SKM-1 (cell line): ENCODE measurements around the gene MAP2K7.
"Not testable (repeated sequence)": the region's sequence is repeated elsewhere in the genome, so short reads cannot be mapped to it uniquely, and the experiment has no call there.

Source experiments
- DNase-seq: peaks from one replicate; lab custom pipeline; 2025; ENCODE audit not compliant: unreplicated experiment; lab: John Stamatoyannopoulos, UW

MAP2K7 gene

GRCh38 chr19:7903244-7904073 is at the start of gene MAP2K7:
TSS of gene MAP2K7 (plus strand) at chr19:7903877. CDS start at chr19:7903945, 68 bp downstream.
- peak; percentile 95 for DNase-seq

DNA sequence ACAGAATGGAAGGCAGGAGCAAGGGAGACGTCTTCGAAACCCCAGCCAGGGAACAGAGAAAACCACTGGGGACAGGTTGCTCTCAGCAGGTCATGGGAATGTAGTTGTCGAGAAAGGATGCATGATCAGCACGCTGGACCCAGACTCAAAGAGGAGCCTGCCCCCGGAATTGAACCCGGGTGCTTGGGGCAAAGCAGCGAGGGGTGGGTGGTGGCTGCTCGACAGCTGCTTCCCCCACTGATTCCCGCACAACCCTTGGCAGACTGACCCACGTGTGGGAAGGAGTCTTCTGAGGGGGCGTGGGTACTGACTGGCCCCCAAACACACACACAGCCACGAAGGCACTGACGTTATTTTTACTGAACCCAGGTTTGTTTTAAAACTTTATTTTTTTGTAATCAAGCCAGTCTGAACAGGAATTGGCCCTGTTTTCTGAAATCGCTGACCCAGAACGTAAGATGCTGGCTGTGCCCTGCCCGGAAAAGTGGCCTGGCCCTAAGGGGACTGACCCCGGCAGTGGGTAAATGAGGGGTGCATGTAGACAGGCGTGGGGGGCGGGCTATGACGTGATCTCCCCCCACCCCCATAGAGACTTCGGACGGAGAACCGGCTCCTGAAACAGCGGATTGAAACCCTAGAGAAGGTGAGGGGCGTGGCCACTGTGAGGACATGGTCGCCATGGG is 48.1 kb upstream of the MAP2K7 start:
- DNase-seq, result no peak

DNA sequence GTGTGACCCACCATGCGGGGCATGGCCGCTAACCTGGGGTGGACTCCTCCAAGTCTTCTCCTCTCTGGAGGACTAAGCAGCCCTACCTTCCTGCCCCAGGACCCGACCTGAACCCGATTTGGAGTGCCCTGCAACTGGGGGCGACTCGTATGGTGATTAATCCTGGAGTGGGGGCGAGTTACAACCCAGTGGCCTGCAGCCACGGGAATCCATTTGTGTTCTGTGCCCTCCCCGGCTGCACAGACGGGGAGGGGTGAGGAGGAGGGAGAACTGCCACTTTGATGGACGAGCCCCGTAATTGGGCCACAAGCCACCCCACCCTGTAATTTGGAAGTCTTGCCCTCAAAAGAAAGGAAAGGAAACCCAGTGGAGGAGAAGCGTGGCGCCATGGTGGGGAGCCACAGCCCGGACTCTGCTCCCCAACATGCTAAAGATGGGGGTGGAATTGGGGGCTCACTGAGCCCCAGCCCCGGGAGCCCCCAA is 47.5 kb upstream of the MAP2K7 start:
- no peak for DNase-seq

DNA sequence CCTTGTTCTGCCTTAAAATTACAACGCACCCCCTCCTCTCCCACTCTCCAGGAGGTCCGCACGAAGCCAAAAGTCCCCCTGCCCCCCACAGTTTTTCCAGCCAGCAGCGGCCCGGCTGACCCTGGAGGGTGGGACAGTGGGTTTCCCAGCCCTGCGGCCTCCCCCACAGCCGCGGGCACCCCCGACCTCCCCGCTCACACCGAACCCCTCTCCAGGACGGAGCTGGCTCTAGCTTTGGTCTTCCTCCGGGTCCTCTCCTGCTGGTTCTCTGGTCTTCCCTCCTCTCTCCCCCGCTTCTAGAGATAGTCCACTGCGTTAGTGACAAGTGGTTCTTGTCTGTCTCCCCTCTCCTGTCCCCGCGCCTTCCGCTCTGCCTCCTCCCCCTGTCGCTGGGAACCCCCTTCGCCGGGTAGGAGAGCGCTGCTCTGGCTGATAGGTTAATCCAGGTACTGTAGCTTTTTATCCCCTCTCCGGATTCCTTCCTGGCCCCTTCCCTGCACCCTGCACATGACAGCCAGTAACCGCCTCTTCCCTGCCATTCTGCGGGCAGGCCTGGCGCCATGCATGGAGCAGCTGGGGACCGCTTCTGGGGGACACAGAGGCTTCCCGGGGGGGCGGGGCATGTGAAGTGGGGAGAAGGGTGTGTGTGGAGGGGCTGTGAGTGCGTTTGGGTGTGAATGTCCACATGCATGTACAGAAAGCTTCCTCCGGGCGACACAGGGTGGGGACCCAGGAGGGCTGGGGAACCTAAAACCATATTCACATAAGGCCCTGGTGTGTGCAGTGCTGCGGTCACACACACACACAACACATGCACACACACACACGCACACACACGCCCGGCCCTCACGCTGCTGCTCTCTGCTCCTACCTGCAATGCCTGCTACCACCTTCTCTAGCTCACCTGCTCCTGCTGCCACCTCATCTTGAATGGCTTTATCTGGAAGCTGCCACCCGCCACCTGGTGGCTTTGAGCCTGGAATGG is 46.7 kb upstream of the MAP2K7 start:
- no peak for DNase-seq

DNA sequence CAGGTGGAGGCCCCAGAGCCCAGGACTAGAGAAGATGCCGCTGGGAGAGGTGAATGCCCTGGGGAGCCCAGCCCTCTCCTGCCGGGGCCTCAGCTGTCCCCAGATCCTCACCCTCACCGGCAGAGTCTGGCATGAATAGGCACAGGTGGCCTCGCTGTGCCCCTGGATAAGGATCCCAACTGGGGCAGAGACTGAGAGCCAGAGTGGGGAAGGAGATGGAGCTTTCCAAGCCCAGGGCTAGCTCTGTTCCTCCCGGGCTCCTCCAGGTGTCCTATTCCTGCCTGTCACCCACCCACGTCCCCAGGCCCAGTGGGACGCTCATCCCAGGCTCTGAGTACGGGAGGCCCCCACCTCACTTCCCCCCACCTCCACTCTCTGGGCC is 46.0 kb upstream of the MAP2K7 start:
- DNase-seq, result no peak

GRCh38 chr19:7858109-7858770 is 45.4 kb upstream of the MAP2K7 start:
- DNase-seq, result no peak

DNA sequence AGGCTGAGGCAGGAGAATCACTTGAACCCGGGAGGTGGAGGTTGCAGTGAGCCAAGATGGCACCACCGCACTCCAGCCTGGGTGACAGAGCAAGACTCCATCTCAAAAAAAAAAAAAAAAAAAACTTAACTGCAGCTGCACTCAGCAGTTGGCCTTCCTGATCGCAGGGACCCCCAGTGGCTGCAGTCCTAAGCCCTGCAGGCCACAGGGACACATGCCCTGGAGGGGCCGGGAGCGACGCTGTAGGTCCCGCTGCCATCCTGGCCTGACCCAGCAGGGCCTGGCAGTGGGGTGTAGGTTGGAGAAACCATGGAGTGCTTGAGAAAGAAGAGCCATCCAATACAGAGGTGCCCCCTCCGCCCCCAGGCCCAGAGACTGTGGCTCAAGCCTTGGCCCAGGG is 44.6 kb upstream of the MAP2K7 start:
- DNase-seq, result not testable (repeated sequence)

GRCh38 chr19:7859831-7860713 is 43.6 kb upstream of the MAP2K7 start:
- no peak for DNase-seq

- DNase-seq, result no peak
Observed at GRCh38 chr19:7860714-7861618, 42.7 kb upstream of the MAP2K7 start.

DNA sequence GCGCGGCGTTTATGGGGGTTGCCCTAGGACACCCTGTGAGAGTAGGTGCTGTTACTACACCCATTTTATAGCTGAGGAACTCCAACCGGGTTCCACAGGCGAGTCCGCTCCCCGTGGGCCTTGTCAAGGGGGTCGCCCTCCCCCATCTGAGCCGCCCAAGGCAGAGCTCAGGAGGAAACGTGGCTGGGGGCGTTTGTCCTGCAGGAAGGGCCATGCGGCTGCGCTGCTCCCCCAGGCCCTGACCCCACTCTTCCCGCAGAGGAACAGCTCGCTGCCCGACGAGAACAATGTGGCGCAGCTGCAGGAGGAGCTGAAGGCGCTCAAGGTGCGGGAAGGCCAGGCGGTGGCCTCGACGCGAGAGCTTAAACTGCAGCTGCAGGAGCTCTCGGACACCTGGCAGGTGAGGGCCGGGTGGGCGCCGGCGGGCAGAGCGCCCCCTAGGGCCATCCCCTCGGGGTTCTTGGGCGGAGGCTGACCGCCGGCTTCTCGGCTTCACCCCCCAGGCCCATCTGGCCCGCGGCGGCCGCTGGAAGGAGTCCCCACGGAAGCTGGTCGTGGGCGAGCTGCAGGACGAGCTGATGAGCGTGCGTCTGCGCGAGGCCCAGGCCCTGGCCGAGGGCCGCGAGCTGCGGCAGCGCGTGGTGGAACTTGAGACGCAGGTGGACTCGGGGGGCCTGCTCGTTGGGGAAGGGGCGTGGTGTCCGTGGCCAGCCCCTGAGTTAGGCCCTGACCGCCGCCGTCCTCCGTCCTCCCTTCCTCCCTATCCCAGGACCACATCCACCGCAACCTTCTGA is 41.9 kb upstream of the MAP2K7 start:
- no peak for DNase-seq

DNA sequence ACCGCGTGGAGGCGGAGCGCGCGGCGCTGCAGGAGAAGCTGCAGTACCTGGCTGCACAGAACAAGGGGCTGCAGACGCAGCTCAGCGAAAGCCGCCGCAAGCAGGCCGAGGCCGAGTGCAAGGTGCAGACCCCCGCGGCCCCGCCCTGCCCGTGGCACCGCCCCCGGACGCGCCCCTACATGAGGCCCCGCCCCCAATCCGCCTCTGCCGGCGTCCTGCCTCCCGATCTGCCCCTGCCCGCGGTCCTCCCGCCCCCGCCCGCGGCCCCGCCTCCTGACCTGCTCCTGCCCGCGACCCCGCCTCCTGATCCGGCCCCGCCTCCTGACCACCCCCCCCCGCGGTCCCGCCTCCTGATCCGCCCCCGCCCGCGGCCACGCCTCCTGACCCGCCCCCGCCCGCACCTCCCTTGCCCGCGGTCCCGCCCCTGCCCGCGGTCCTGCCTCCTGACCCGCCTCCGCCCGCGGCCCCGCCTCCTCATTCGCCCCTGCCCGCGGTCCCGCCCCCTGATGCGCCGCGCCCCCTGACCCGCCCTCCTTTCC is 41.2 kb upstream of the MAP2K7 start:
- DNase-seq, result no peak

GRCh38 chr19:7863157-7863970 is 40.3 kb upstream of the MAP2K7 start:
- DNase-seq, result no peak

DNA sequence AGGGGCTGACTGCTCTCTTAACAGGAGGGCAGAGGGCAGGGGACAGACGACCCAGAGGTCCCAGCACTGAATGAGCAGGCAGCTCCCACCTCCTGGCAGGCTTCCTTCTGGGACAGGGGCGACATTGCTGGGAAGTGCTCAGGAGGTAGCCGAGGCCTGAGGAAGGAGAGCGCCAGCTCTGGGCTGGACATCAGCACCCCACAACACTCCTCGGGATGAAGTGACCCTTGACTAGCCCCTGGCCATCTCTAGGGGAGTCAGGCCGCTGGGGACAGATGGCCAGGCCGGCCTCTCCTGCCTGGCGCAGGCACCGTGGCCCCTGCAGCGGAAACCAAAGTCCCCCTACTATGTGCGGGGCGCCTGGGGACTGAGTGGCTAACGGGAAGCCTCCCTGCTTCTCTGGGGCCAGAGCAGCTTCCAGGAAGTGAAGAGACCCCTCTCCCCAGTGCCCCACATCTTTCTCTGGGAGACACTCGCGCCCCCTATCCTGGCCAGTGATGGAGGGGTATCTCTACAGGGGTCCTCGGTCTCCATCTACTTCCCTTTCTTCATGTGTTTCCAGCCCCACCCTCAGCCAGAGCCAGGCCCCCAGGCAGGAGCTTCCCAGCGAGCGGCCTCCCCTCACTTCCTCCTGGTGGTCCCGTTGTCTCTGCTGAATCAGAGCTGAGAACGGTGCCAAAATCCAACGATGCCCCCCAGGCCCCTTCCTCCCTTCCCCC is 39.5 kb upstream of the MAP2K7 start:
- no peak for DNase-seq

- DNase-seq, result no peak
Observed at GRCh38 chr19:7864690-7865074, 39.0 kb upstream of the MAP2K7 start.

DNA sequence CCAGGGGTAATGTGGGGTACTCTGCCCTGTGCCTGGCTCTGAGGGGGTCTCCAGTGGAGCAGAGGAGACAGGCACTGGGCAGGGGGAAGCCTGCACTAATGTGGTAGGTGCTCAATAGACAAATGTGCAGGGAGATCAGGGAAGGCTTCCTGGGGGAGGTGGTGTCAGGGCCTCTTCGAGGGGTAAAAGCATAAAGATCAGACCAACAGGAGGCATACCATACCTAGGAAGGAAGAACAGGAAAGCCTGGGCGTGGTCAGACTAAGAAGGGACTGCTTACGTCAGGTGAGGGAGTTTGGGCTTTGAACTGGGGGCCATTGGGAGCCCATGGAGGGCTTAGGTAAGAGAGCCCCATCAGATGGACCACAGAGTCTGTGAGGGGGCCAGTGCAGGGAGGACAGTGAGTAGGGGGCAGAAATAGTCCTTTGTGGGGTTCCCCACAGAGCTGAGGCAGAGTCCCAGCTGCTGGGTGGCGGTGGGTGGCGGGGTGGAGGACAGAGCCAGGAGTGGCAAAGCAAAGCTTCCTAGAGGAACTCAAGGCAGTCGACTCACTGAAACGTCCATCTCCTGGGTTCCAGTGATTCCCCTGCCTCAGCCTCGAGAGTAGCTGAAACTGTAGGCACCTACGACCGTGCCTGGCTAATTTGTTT is 38.3 kb upstream of the MAP2K7 start:
- no peak for DNase-seq
